Neuronal stem cell (in vitro differentiated cells): Measurements from ENCODE around the gene CXCL12.

Experiments used
- DNase-seq: peaks from one replicate; pipeline ENCODE4 v3.0.0-alpha.2; 2013; ENCODE audit warnings: low spot score
- H2AFZ ChIP-seq: one replicate; pipeline ENCODE4 v1.6.1; 2013; ENCODE audit warnings: mild to moderate bottlenecking, low read length, inconsistent platforms
- H2AK5ac ChIP-seq: 2 replicates; pipeline ENCODE4 v1.6.1; 2013; ENCODE audit warnings: low read depth, mild to moderate bottlenecking, inconsistent platforms, low read length, moderate library complexity, mixed read lengths
- H2BK120ac ChIP-seq: 2 replicates; pipeline ENCODE4 v1.6.1; 2013; ENCODE audit warnings: low read depth, mild to moderate bottlenecking, inconsistent platforms, low read length, moderate library complexity, mixed read lengths
- H2BK12ac ChIP-seq: one replicate; pipeline ENCODE4 v1.6.1; 2013; ENCODE audit warnings: low read length, inconsistent platforms
- H2BK15ac ChIP-seq: 2 replicates; pipeline ENCODE4 v1.6.1; 2013; ENCODE audit warnings: mild to moderate bottlenecking, low read length, inconsistent platforms, mixed read lengths
- H2BK5ac ChIP-seq: one replicate; pipeline ENCODE4 v1.6.1; 2013; ENCODE audit warnings: inconsistent platforms, mild to moderate bottlenecking, low read length, moderate library complexity
- H3K14ac ChIP-seq: one replicate; pipeline ENCODE4 v1.6.1; 2013; ENCODE audit warnings: low read length, inconsistent platforms
- H3K18ac ChIP-seq: 2 replicates; pipeline ENCODE4 v1.6.1; 2013; ENCODE audit warnings: low read length, inconsistent platforms
- H3K23ac ChIP-seq: 2 replicates; pipeline ENCODE4 v1.6.1; 2013; ENCODE audit warnings: low read depth, mild to moderate bottlenecking, mixed read lengths, low read length, inconsistent platforms; ENCODE audit not compliant: poor library complexity
- H3K27ac ChIP-seq: replicated peaks from 3 replicates; pipeline ENCODE4 v1.5.1; 2013; ENCODE audit warnings: low read length, inconsistent platforms
- H3K27me3 ChIP-seq, 3 experiments: 2 replicates each; pipeline ENCODE4 v1.6.1; 2013; ENCODE audit warnings: low read length in 3 of 3, mild to moderate bottlenecking in 2 of 3, inconsistent platforms in 1 of 3, low read depth in 1 of 3, mixed read lengths in 1 of 3, moderate library complexity in 1 of 3; ENCODE audit not compliant: control insufficient read depth in 3 of 3, insufficient read depth in 3 of 3
- H3K36me3 ChIP-seq, 2 donors: replicated peaks in 1 of 2; 2 replicates each; pipeline ENCODE4 v1.6.1; 2013; ENCODE audit warnings: low read length in 2 of 2; ENCODE audit not compliant: control insufficient read depth in 2 of 2, insufficient read depth in 2 of 2
- H3K4ac ChIP-seq: 2 replicates; pipeline ENCODE4 v1.6.1; 2013; ENCODE audit warnings: inconsistent platforms, mild to moderate bottlenecking, low read length, moderate library complexity
- H3K4me1 ChIP-seq, 2 donors: 1 replicate in 1 of 2; 2 replicates in 1 of 2; pipeline ENCODE4 v1.6.1; 2013; ENCODE audit warnings: low read length in 2 of 2, low read depth in 1 of 2; ENCODE audit not compliant: control insufficient read depth in 2 of 2, insufficient read depth in 1 of 2
- H3K4me2 ChIP-seq: one replicate; pipeline ENCODE4 v1.6.1; 2013; ENCODE audit warnings: mild to moderate bottlenecking, low read length, inconsistent platforms; ENCODE audit not compliant: insufficient read depth, poor library complexity, severe bottlenecking
- H3K4me3 ChIP-seq, 2 donors: 2 replicates each; pipeline ENCODE4 v1.5.1; 2013; ENCODE audit warnings: low read length in 2 of 2, mild to moderate bottlenecking in 2 of 2, inconsistent platforms in 1 of 2, moderate library complexity in 1 of 2
- H3K79me1 ChIP-seq: one replicate; pipeline ENCODE4 v1.6.1; 2013; ENCODE audit warnings: low read depth, mild to moderate bottlenecking, inconsistent platforms, low read length, moderate library complexity
- H3K9ac ChIP-seq: one replicate; pipeline ENCODE4 v1.6.1; 2013; ENCODE audit warnings: mild to moderate bottlenecking, low read depth, low read length, inconsistent platforms; ENCODE audit not compliant: poor library complexity
- H3K9me3 ChIP-seq, 2 donors: replicated peaks in 1 of 2; 2 replicates each; pipeline versions ENCODE3 to v1.6.1; 2013; ENCODE audit warnings: low read length in 2 of 2, mild to moderate bottlenecking in 2 of 2, inconsistent platforms in 1 of 2, low read depth in 1 of 2, mixed read lengths in 1 of 2, moderate library complexity in 1 of 2; ENCODE audit not compliant: control insufficient read depth in 2 of 2, insufficient read depth in 1 of 2
- H4K8ac ChIP-seq: one replicate; pipeline ENCODE4 v1.6.1; 2013; ENCODE audit warnings: low read depth, mild to moderate bottlenecking, inconsistent platforms, low read length, moderate library complexity
- H4K91ac ChIP-seq: one replicate; pipeline ENCODE4 v1.6.1; 2013; ENCODE audit warnings: low read length, low read depth, mild to moderate bottlenecking, inconsistent platforms; ENCODE audit not compliant: poor library complexity
- WGBS, 2 donors: extraction: QIAGEN DNeasy Blood & Tissue Kit; methylation state at CpG; one replicate each; pipeline ENCODE4 v1.1.7; 2013; ENCODE audit warnings: missing lambda C conversion rate in 2 of 2, mixed read lengths in 1 of 2; ENCODE audit not compliant: insufficient read length in 2 of 2, insufficient replicate concordance in 1 of 2; ENCODE audit errors: extremely low coverage in 2 of 2; 5-methylcytosine and 5-hydroxymethylcytosine counted together

The CXCL12 gene

DNA sequence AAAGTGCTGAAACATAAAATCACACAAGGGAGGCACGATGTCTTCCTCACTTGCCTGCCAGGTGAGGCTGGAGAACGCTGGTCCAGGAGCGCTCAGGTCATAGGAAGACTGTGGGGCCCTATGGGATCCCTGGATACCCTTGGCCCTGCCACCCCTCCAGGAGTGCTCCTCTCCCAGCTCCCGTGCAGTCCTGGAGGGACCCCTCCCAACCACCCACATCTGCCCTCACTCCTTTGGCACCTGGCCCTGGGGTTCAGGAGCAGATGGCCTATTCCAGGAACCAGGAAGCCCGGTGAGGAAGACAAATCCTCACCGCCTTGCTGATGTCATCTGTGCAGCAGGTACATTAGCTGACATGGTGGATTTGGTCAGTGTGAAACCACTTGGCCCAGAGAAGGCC is 3.7 kb upstream of the CXCL12 start:
- WGBS, 2 donors, result no CpG with 5 or more reads among the region's 6 CpGs
- Histone ChIP-seq H2BK120ac (no peak overlapping the region), H3K18ac (no peak overlapping the region), H3K9ac (no peak overlapping the region), H3K36me3 (no peaks in the 10 kb centered on the region), H2AFZ (no peak overlapping the region), H3K9me3 (no peaks in the 10 kb centered on the region), H3K4ac (no peak overlapping the region), H4K8ac (no peak overlapping the region), H3K14ac (no peak overlapping the region), H3K27ac (no peak overlapping the region), H3K23ac (no peak overlapping the region), H4K91ac (no peak overlapping the region), H3K4me3 (no peak overlapping the region), H2BK15ac (no peak overlapping the region), H2BK5ac (no peak overlapping the region), H2AK5ac (no peak overlapping the region), H3K79me1 (no peaks in the 10 kb centered on the region), H2BK12ac (no peak overlapping the region), H3K27me3 (peaks cover 17 to 30% (median 29%) of the 10 kb centered on the region in 3 experiments), H3K4me1 (peaks cover 0 to 13% of the 10 kb centered on the region in 2 donors), H3K4me2 (no peak overlapping the region)
- DNase-seq, result no peak

DNA sequence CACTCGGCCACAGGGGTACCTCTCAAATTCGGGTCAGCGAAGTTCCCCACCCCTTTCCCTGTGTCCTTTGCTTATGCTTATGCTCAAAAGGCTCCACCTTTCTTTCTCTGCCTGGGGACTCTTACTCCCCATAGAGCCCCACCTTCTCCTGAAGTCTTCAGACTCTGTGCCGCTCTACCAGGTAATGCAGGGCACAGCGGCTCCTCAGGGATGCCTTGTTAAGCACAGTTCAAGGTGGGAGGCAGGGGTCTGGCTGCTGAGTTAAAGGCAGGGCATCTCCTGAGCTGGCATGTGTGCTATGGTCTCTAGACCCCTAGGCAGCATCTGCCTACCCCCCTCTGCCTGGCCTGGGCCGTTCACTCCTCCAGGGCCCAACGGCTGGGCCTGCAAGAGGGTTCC is 3.0 kb upstream of the CXCL12 start:
- H3K36me3 ChIP-seq, result no peaks in the 10 kb centered on the region
- WGBS, 2 donors, result no CpG with 5 or more reads among the region's 7 CpGs
- H2AK5ac ChIP-seq, result peak overlapping the region; percentile 91
- no peak overlapping the region for H3K27ac ChIP-seq
- H3K4ac ChIP-seq, result no peak overlapping the region
- H2BK15ac ChIP-seq, result peak overlapping the region; percentile 33
- no peaks in the 10 kb centered on the region for H3K79me1 ChIP-seq
- peak overlapping the region; percentile 48 for H3K18ac ChIP-seq
- no peak overlapping the region for H3K4me3 ChIP-seq
- H2BK120ac ChIP-seq, result no peak overlapping the region
- H4K91ac ChIP-seq, result no peak overlapping the region
- no peak overlapping the region for H2BK12ac ChIP-seq
- H3K4me2 ChIP-seq, result no peak overlapping the region
- no peak overlapping the region for H3K23ac ChIP-seq
- H3K9ac ChIP-seq, result no peak overlapping the region
- H2AFZ ChIP-seq, result no peak overlapping the region
- H3K14ac ChIP-seq, result no peak overlapping the region
- DNase-seq, result no peak
- H4K8ac ChIP-seq, result no peak overlapping the region
- H3K9me3 ChIP-seq, result no peaks in the 10 kb centered on the region
- H3K4me1 ChIP-seq, result peaks cover 0 to 20% of the 10 kb centered on the region in 2 donors
- H3K27me3 ChIP-seq, result peaks cover 17 to 38% (median 37%) of the 10 kb centered on the region in 3 experiments
- H2BK5ac ChIP-seq, result no peak overlapping the region

DNA sequence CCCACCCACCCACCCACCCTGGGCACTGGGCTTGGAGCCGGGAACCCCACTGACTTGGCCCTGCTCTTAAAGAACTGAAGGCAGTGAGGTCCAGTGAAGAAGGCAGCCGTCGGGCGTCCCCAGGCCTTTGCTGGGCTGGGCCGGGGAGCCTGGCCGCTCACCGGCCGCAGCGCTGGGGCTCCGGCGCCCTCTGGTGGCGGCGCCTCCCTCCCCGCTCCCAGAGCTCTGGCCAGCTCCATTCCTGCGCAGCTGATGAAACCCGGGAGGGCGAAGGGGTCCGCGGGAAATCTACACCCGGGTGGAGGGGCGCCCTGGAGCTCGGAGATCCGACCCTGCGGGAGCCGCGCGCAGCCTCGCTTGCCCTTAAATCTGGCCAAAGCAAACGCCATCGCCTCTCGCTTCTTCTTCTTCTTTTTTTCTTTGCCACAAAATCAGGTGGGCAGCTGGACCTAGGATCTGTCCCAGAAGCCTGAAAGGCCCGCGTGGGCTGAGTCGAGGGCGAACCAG is 1.7 kb upstream of the CXCL12 start:
- peak; percentile 77 for DNase-seq

DNA sequence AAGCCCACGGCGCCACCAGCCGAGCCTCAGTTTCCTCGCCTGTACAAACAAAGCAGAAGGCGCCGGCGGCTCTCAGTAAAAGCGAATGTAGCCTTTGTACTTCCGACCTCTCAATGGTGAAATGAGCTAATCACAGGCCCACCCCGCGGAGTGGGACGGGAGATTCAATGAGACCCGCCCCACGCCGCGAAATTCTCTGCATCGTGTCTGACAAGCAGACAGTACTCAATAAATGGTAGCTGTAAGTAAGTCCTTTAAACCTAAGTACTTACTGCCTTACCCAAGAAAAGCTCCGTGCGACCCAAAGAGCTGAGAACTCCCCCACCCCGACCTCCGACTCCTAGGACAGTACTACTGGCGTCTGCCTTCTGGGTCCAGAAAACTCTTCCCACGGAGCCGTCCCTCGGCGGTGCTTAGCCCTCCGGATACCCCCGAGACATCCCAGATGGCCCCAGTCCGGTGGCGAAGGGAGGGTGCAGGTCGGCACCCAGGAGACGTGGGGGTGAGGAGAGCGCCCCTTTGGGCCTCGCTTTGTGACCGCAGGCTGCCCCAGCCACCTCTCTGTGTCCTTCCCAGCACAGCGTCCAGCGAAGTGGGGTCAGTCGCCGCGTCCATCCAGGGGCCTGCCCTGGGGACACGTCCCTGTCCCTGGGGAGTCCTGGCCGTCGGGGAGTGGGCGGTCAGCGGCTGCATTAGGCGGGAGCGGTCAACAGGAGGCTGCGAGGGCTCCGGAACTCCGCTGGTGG is 972 bp upstream of the CXCL12 start:
- Histone ChIP-seq H2BK120ac (peak overlapping the region; percentile 81), H2BK5ac (peak overlapping the region; percentile 33), H3K4me1 (peaks cover 0 to 30% of the 10 kb centered on the region in 2 donors), H3K36me3 (no peaks in the 10 kb centered on the region), H2BK12ac (peak overlapping the region; percentile 22), H2AK5ac (peak overlapping the region; percentile 20), H2AFZ (no peak overlapping the region), H3K14ac (no peak overlapping the region), H3K27ac (no peak overlapping the region), H3K27me3 (peaks cover 17 to 57% (median 42%) of the 10 kb centered on the region in 3 experiments), H3K9me3 (no peaks in the 10 kb centered on the region), H4K91ac (no peak overlapping the region), H2BK15ac (peak overlapping the region; percentile 2), H4K8ac (no peak overlapping the region), H3K23ac (peak overlapping the region; percentile 58), H3K4ac (no peak overlapping the region), H3K4me2 (peak overlapping the region; percentile 93), H3K4me3 (peak overlapping the region in 1 of 2 donors; percentile 69), H3K9ac (no peak overlapping the region), H3K79me1 (no peaks in the 10 kb centered on the region), H3K18ac (peak overlapping the region; percentile 59)
- WGBS, 2 donors, result no CpG with 5 or more reads among the region's 50 CpGs
- no peak for DNase-seq

More for the DNA sequence above, 1.7 kb upstream of the CXCL12 start:
- Histone ChIP-seq H3K36me3 (no peaks in the 10 kb centered on the region), H2BK15ac (no peak overlapping the region), H2BK5ac (no peak overlapping the region), H4K8ac (no peak overlapping the region), H3K4ac (no peak overlapping the region), H3K14ac (no peak overlapping the region), H3K18ac (peak overlapping the region; percentile 2), H2AK5ac (no peak overlapping the region), H3K79me1 (no peaks in the 10 kb centered on the region), H2BK120ac (peak overlapping the region; percentile 67), H3K27me3 (peaks cover 17 to 50% (median 42%) of the 10 kb centered on the region in 3 experiments), H3K4me2 (no peak overlapping the region), H3K23ac (peak overlapping the region; percentile 92), H2AFZ (peak overlapping the region; percentile 35), H4K91ac (no peak overlapping the region), H3K4me1 (peaks cover 0 to 30% of the 10 kb centered on the region in 2 donors), H2BK12ac (no peak overlapping the region), H3K27ac (no peak overlapping the region), H3K9me3 (no peaks in the 10 kb centered on the region), H3K9ac (no peak overlapping the region), H3K4me3 (no peak overlapping the region)
- no CpG with 5 or more reads among the region's 35 CpGs for WGBS, 2 donors
